ENCODE measurements around the gene PHACTR4. TPM values are rescaled to one million over a fixed set of nuclear protein-coding genes. Genes with fewer than 3 reads are reported as not detected.

PHACTR4 gene
- total RNA-seq, 2 donors from 2014 or later, result 49.9 to 65.0 TPM

DNA sequence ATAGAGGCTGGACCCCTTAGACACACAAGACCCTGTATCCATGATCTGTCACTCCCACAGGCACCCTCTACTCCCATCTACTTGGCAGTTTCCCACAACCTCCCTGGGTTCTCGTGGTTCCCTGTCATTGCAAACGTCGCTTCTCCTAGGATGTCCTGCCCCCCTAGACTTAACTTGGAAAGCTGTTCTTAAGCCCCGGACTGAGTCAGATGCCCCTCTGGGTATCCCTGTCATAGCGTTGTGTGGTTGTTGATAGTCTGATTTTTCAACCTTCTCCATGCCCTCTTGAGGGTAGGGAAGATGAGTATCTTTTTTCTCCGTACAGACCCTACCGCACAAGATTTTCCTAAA, 148.1 kb downstream of the PHACTR4 start:
- TF ChIP-seq, protein P1, sequence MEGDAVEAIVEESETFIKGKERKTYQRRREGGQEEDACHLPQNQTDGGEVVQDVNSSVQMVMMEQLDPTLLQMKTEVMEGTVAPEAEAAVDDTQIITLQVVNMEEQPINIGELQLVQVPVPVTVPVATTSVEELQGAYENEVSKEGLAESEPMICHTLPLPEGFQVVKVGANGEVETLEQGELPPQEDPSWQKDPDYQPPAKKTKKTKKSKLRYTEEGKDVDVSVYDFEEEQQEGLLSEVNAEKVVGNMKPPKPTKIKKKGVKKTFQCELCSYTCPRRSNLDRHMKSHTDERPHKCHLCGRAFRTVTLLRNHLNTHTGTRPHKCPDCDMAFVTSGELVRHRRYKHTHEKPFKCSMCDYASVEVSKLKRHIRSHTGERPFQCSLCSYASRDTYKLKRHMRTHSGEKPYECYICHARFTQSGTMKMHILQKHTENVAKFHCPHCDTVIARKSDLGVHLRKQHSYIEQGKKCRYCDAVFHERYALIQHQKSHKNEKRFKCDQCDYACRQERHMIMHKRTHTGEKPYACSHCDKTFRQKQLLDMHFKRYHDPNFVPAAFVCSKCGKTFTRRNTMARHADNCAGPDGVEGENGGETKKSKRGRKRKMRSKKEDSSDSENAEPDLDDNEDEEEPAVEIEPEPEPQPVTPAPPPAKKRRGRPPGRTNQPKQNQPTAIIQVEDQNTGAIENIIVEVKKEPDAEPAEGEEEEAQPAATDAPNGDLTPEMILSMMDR (conservative IDR thresholded peaks at IDR 0.05), result no peak
- Mint-ChIP-seq H3K9me3 (no peaks in the 10 kb centered on the region), H3K27ac (peak overlapping the region; percentile 84), H3K36me3 (ENCODE audit: low read depth) (peaks cover 25% of the 10 kb centered on the region), H3K4me1 (peaks cover 18% of the 10 kb centered on the region), H3K4me3 (peak overlapping the region; percentile 84), H3K27me3 (ENCODE audit: insufficient read depth) (no peaks in the 10 kb centered on the region)
- Histone ChIP-seq H3K9me3 (ENCODE audit: control insufficient read depth, low read length) (no peaks in the 10 kb centered on the region), H3K36me3 (ENCODE audit: control insufficient read depth, insufficient read depth, low read length) (peaks cover 7% of the 10 kb centered on the region), H3K9ac (ENCODE audit: extremely low read depth, low read length, poor library complexity, severe bottlenecking) (peak overlapping the region; percentile 90), H3K27ac (ENCODE audit: low read depth, low read length) (peak overlapping the region; percentile 94), H3K27me3 (ENCODE audit: control insufficient read depth, insufficient read depth, low read length, poor library complexity, severe bottlenecking) (no peaks in the 10 kb centered on the region), H3K4me3 (ENCODE audit: low read length) (peak overlapping the region; percentile 94), H3K4me1 (ENCODE audit: control insufficient read depth, insufficient read depth, low read length) (peaks cover 2% of the 10 kb centered on the region)
- WGBS, 2 experiments (ENCODE audit: insufficient coverage in 1 of 2, insufficient read length in 1 of 2), result 20 to 36% methylated on average over 1 to 7 of the region's 7 CpGs
- peak; percentile 73 for DNase-seq

DNA sequence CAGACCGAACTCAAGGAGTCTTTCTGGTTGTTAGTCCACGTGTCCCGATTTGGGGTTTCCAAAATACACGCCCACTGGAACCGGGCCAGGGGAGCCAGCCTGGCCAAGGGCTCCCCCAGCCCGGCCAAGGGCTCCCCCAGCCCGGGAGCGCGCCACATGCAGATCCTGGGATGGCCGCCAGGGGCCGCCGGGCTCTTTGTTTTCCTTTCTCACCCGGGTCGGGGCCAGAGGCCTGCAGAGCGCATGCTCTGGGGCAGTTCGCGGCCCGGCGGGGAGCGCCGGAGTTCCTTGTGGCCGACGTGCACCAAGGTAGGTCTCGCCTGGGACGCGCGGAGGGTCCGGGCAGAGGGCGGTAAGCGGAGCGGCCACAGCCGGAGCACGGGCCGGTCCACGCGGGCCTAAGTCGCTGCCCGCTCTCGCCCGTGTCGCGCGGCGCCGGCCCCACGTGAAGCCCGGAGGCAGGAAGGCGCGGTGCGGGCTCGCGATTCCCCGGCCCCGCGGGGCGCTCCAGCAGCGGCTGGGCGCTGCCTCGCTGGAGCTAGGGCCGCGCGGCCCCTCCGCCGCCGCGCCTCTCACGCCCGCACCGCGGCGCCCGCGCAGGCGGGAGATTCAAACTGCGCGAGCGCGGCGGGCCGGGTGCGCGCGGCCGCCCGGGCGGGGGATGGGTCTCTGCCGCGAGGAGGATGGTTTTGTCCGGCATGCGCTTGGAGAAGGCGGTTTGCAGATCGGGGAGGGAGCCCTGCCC, 148.6 kb downstream of the PHACTR4 start:
- Histone ChIP-seq H3K9ac (ENCODE audit: extremely low read depth, low read length, poor library complexity, severe bottlenecking) (peak overlapping the region; percentile 90), H3K36me3 (ENCODE audit: control insufficient read depth, insufficient read depth, low read length) (peaks cover 7% of the 10 kb centered on the region), H3K4me1 (ENCODE audit: control insufficient read depth, insufficient read depth, low read length) (peaks cover 2% of the 10 kb centered on the region), H3K27ac (ENCODE audit: low read depth, low read length) (peak overlapping the region; percentile 94), H3K9me3 (ENCODE audit: control insufficient read depth, low read length) (no peaks in the 10 kb centered on the region), H3K27me3 (ENCODE audit: control insufficient read depth, insufficient read depth, low read length, poor library complexity, severe bottlenecking) (no peaks in the 10 kb centered on the region), H3K4me3 (ENCODE audit: low read length) (peak overlapping the region; percentile 94)
- DNase-seq, result peak; percentile 98
- H3K9me3 Mint-ChIP-seq, result no peaks in the 10 kb centered on the region
- 0% methylated on average over 22 to 92 of the region's 92 CpGs for WGBS, 2 experiments (ENCODE audit: insufficient coverage in 1 of 2, insufficient read length in 1 of 2)
- peak overlapping the region; percentile 99 for H3K27ac Mint-ChIP-seq
- no peaks in the 10 kb centered on the region for H3K27me3 Mint-ChIP-seq (ENCODE audit: insufficient read depth)
- H3K36me3 Mint-ChIP-seq (ENCODE audit: low read depth), result peaks cover 24% of the 10 kb centered on the region
- peaks cover 18% of the 10 kb centered on the region for H3K4me1 Mint-ChIP-seq
- TF ChIP-seq, protein P1 (conservative IDR thresholded peaks at IDR 0.05), result peak; percentile 98
- H3K4me3 Mint-ChIP-seq, result peak overlapping the region; percentile 84

DNA sequence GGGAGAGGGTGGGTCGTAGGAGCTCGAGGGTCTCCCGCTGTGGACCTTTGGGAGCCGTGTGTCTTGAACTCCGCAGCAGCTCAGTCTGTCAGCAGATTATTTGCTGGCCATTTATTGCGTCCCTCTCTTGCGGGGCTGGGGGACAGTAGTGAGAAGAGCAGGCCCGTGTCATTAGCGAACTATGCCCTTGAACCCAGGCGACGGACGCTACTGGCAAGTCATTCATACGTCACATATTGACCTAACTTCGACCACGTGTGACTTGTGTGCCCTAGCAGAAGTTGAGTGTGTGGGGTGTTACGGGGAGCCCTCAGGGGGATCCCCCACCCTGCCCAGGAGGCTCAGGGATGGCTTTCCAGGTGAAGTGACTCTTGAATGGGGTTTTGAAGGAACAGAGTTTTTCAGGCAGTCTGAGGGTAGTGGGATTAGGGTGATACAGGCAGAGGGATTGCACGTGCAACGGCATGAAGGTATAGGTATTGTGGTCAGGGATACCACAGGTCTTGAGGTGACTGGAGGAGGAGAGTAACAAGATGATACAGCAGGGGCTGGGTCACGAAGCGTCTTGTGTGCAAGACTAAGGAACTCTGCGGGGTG, 149.3 kb downstream of the PHACTR4 start:
- H3K4me3 ChIP-seq (ENCODE audit: low read length), result peak overlapping the region; percentile 94
- no peaks in the 10 kb centered on the region for H3K9me3 Mint-ChIP-seq
- no peaks in the 10 kb centered on the region for H3K27me3 Mint-ChIP-seq (ENCODE audit: insufficient read depth)
- H3K4me1 ChIP-seq (ENCODE audit: control insufficient read depth, insufficient read depth, low read length), result peaks cover 2% of the 10 kb centered on the region
- H3K9ac ChIP-seq (ENCODE audit: extremely low read depth, low read length, poor library complexity, severe bottlenecking), result peak overlapping the region; percentile 90
- peaks cover 24% of the 10 kb centered on the region for H3K36me3 Mint-ChIP-seq (ENCODE audit: low read depth)
- DNase-seq, result no peak
- H3K36me3 ChIP-seq (ENCODE audit: control insufficient read depth, insufficient read depth, low read length), result peaks cover 7% of the 10 kb centered on the region
- peak overlapping the region; percentile 99 for H3K27ac Mint-ChIP-seq
- peak overlapping the region; percentile 84 for H3K4me3 Mint-ChIP-seq
- H3K27ac ChIP-seq (ENCODE audit: low read depth, low read length), result no peak overlapping the region
- WGBS, 2 experiments (ENCODE audit: insufficient coverage in 1 of 2, insufficient read length in 1 of 2), result 14 to 16% methylated on average over 13 to 21 of the region's 21 CpGs
- H3K4me1 Mint-ChIP-seq, result peaks cover 18% of the 10 kb centered on the region
- H3K27me3 ChIP-seq (ENCODE audit: control insufficient read depth, insufficient read depth, low read length, poor library complexity, severe bottlenecking), result no peaks in the 10 kb centered on the region
- TF ChIP-seq, protein P1 (conservative IDR thresholded peaks at IDR 0.05), result no peak
- H3K9me3 ChIP-seq (ENCODE audit: control insufficient read depth, low read length), result no peaks in the 10 kb centered on the region

All from endodermal cell (in vitro differentiated cells).